RWPE1 (cell line): ENCODE data around the gene CRTC2.

Source experiments
- CTCF ChIA-PET: fragments of 350-600 bp; sonication (Branson Sonifier 250); formaldehyde crosslinking; extraction: SDS; loops from one replicate; lab custom pipeline; 2021; lab: Yijun Ruan, JAX
- POLR2A ChIA-PET: fragments of 400-600 bp; formaldehyde crosslinking; extraction: SDS; loops from one replicate; lab custom pipeline; 2020; ENCODE audit warnings: antibody characterized with exemption; ENCODE audit not compliant: low non-redundant PET; lab: Yijun Ruan, JAX
- DNase-seq: peaks from one replicate; pipeline ENCODE4 v3.0.0; 2012; ENCODE audit warnings: low spot score
- H3K27ac ChIP-seq: fragments of 450-650 bp; 2 replicates; pipeline ENCODE4 v1.5.1; 2017
- TF ChIP-seq, protein P1 (sequence below): fragments of 450-650 bp; conservative IDR thresholded peaks from 2 replicates; pipeline ENCODE4 v1.5.1; 2017; ENCODE audit warnings: low read depth, mild to moderate bottlenecking

Gene CRTC2

GRCh38 chr1:153960206-153960605 is 1.8 kb upstream of the CRTC2 start:
- ChIA-PET POLR2A (no interaction called here), CTCF (interaction anchor here (0.7 kb wide), 1 partner anchor 344 kb away, joined by 3 read pairs; the partner anchor contains the start of gene S100A14)
- H3K27ac ChIP-seq: peak overlapping the region; percentile 90
- TF ChIP-seq, protein P1, sequence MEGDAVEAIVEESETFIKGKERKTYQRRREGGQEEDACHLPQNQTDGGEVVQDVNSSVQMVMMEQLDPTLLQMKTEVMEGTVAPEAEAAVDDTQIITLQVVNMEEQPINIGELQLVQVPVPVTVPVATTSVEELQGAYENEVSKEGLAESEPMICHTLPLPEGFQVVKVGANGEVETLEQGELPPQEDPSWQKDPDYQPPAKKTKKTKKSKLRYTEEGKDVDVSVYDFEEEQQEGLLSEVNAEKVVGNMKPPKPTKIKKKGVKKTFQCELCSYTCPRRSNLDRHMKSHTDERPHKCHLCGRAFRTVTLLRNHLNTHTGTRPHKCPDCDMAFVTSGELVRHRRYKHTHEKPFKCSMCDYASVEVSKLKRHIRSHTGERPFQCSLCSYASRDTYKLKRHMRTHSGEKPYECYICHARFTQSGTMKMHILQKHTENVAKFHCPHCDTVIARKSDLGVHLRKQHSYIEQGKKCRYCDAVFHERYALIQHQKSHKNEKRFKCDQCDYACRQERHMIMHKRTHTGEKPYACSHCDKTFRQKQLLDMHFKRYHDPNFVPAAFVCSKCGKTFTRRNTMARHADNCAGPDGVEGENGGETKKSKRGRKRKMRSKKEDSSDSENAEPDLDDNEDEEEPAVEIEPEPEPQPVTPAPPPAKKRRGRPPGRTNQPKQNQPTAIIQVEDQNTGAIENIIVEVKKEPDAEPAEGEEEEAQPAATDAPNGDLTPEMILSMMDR: no peak
- no peak for DNase-seq

DNA sequence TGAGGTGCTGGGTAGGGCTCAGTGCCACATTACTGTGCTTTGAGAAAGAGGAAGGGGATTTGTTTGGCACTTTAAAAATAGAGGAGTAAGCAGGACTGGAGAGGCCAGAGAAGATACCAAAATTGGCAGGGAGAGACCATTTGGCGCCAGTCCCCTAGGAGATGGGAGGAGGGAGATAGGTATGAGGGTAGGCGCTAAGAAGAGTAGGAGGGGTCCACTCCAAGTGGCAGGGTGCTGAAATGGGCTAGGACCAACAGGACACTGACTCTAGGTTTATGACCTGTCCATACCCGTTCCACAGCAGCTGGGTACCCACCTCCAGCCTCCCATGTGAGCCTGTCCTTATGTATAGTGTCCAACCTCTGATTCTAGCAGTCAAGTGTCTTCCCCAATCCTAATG is 1.0 kb upstream of the CRTC2 start:
- CTCF ChIA-PET: no interaction called here
- POLR2A ChIA-PET: no interaction called here
- no peak for DNase-seq
- TF ChIP-seq, protein P1: no peak
- peak overlapping the region; percentile 90 for H3K27ac ChIP-seq

DNA sequence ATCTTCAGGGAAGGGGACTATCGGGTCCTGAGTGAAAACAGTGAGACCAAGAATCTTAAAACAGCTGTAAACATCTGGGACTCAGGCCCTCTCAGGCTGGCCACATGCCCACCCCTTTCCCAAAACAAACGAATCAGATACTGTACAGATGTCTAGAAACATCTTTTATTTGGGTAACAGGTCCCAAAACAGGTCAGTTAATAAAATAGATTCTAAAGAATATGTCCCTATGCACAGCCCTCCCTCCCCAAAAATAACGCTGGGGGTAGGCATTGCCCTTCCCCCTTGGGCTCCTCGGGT is 499 bp upstream of the CRTC2 start:
- ChIA-PET POLR2A (no interaction called here), CTCF (interaction anchor here (0.5 to 1.0 kb wide), 4 partner anchors 8 to 216 kb away, joined by 4 to 8 read pairs (median 4); partner anchors contain the start of gene DENND4B)
- no peak for DNase-seq
- H3K27ac ChIP-seq: peak overlapping the region; percentile 90
- TF ChIP-seq, protein P1: no peak

- POLR2A ChIA-PET: no interaction called here
- peak overlapping the region; percentile 90 for H3K27ac ChIP-seq
- TF ChIP-seq, protein P1: no peak
- CTCF ChIA-PET: interaction anchor here (0.7 to 1.9 kb wide), 2 partner anchors 11 to 34 kb away, joined by 4 to 7 read pairs; partner anchors contain the start of gene DENND4B
- DNase-seq: no peak
These were observed 685 bp downstream of the CRTC2 start for GRCh38 chr1:153957744-153958110.

DNA sequence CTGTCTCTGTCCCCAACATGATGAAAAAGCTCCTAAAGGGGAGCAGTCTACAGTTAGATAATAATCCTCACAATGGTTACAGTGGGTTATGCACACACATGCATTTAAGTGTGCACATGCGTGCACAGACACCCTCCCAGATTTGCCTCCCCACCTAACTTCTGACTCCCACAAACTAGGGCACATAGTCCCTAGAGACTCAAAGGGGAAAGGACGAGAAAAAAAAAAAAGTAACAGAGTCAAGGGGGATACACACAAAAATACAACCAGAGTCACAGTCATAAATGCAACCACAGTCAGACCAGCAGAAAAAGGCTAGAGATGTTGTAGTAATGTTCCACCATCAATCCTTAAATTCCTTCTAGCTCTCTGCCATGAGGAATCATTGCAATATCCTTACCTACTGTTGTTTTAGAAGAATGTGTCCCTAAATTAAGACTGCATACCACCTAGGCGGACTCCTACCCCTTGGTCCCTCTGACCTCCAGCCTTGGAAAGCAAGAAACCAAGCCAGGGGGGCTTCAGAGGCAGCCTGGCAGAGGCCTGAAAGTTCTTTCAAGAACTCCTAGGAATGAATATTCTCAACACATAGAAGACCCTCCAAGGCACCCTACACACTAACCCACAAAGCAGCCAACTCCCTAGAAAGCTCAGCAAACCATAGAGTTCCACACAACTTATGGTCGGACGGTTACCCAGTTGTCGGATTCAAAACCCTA is 1.3 kb downstream of the CRTC2 start:
- ChIA-PET POLR2A (no interaction called here), CTCF (interaction anchor here (0.7 to 1.9 kb wide), 2 partner anchors 10 to 33 kb away, joined by 4 to 7 read pairs; partner anchors contain the start of gene DENND4B)
- TF ChIP-seq, protein P1: no peak
- peak overlapping the region; percentile 90 for H3K27ac ChIP-seq
- no peak for DNase-seq

GRCh38 chr1:153954826-153955225 is 3.6 kb downstream of the CRTC2 start:
- TF ChIP-seq, protein P1: no peak
- DNase-seq: no peak
- POLR2A ChIA-PET: no interaction called here
- CTCF ChIA-PET: no interaction called here
- no peak overlapping the region for H3K27ac ChIP-seq
